Neural progenitor cell (in vitro differentiated cells): ENCODE measurements around the gene CRELD1. TPM values are rescaled to one million over a fixed set of nuclear protein-coding genes. Genes with fewer than 3 reads are reported as not detected.
A peak's percentile ranks its signal among the peaks of the same experiment; 100 is the strongest.

Source experiments
- DNase-seq: peaks from one replicate; pipeline ENCODE4 v3.0.0-alpha.2; 2016; ENCODE audit warnings: low spot score
- H2AFZ ChIP-seq: fragments of 200-600 bp; sonication (generic); replicated peaks from 2 replicates; pipeline ENCODE4 v1.6.1; 2016; ENCODE audit warnings: antibody characterized with exemption
- H3F3A ChIP-seq: fragments of 200-600 bp; sonication (generic); 2 replicates; pipeline ENCODE4 v1.6.1; 2016; ENCODE audit warnings: antibody characterized with exemption, low read depth
- H3K27ac ChIP-seq: fragments of 200-600 bp; sonication (generic); 2 replicates; pipeline ENCODE4 v1.5.1; 2016; ENCODE audit warnings: mild to moderate bottlenecking
- H3K27me3 ChIP-seq: fragments of 200-600 bp; sonication (generic); 2 replicates; pipeline ENCODE4 v1.6.1; 2016; ENCODE audit warnings: mild to moderate bottlenecking, moderate library complexity
- H3K36me3 ChIP-seq: fragments of 200-600 bp; sonication (generic); 2 replicates; pipeline ENCODE4 v1.5.1; 2016
- H3K4me1 ChIP-seq: fragments of 200-600 bp; sonication (generic); 2 replicates; pipeline ENCODE4 v1.6.1; 2016; ENCODE audit warnings: mixed run types
- H3K4me2 ChIP-seq: fragments of 200-600 bp; sonication (generic); 2 replicates; pipeline ENCODE4 v1.6.1; 2016
- H3K4me3 ChIP-seq: fragments of 200-600 bp; sonication (generic); 2 replicates; pipeline ENCODE4 v1.5.1; 2016
- H3K79me2 ChIP-seq: fragments of 200-600 bp; sonication (generic); 2 replicates; pipeline ENCODE4 v1.6.1; 2016; ENCODE audit warnings: low read depth
- H3K9ac ChIP-seq: fragments of 200-600 bp; sonication (generic); 2 replicates; pipeline ENCODE4 v1.6.1; 2016
- H3K9me3 ChIP-seq: fragments of 200-600 bp; sonication (generic); 2 replicates; pipeline ENCODE4 v1.5.1; 2016; ENCODE audit warnings: low read depth
- H4K20me1 ChIP-seq: fragments of 200-600 bp; sonication (generic); 2 replicates; pipeline ENCODE4 v1.6.1; 2016; ENCODE audit warnings: low read depth
- H3K27ac Mint-ChIP-seq: 3 replicates; pipeline ENCODE4 v1.8.0; 2021; ENCODE audit warnings: mixed read lengths
- H3K27me3 Mint-ChIP-seq: 2 replicates; pipeline ENCODE4 v1.8.0; 2022; ENCODE audit warnings: low read depth, mild to moderate bottlenecking, inconsistent platforms, moderate library complexity, mixed read lengths; ENCODE audit not compliant: insufficient read depth
- H3K36me3 Mint-ChIP-seq: 3 replicates; pipeline ENCODE4 v1.8.0; 2021; ENCODE audit warnings: mixed read lengths
- H3K4me1 Mint-ChIP-seq: 3 replicates; pipeline ENCODE4 v1.8.0; 2021; ENCODE audit warnings: mixed read lengths
- H3K4me3 Mint-ChIP-seq: 3 replicates; pipeline ENCODE4 v1.8.0; 2021; ENCODE audit warnings: mild to moderate bottlenecking, moderate library complexity, mixed read lengths
- H3K9me3 Mint-ChIP-seq: 3 replicates; pipeline ENCODE4 v1.8.0; 2020; ENCODE audit warnings: mixed read lengths
- EZH2 ChIP-seq: fragments of 200-600 bp; sonication (generic); IDR thresholded peaks from 2 replicates; pipeline ENCODE4 v1.6.1; 2017; ENCODE audit warnings: antibody characterized with exemption, mild to moderate bottlenecking, moderate library complexity
- EZH2phosphoT487 ChIP-seq: fragments of 200-600 bp; sonication (generic); IDR thresholded peaks from 2 replicates; pipeline ENCODE4 v1.6.1; 2017; ENCODE audit warnings: antibody characterized with exemption
- total RNA-seq: library from RNA; depleted of rRNA; stranded (reverse); fragments of >200 nt; gene quantifications from 2 replicates; pipeline ENCODE4 v1.2.3, GENCODE V29; 2015; ENCODE audit warnings: low replicate concordance
- TF ChIP-seq, protein P1 (sequence below): fragments of 200-600 bp; sonication (generic); IDR thresholded peaks from 2 replicates; pipeline ENCODE4 v1.5.1; 2017; ENCODE audit warnings: antibody characterized with exemption, mild to moderate bottlenecking

Gene CRELD1
- total RNA-seq, 1 donor from 2014 or later: 14.1 TPM

DNA sequence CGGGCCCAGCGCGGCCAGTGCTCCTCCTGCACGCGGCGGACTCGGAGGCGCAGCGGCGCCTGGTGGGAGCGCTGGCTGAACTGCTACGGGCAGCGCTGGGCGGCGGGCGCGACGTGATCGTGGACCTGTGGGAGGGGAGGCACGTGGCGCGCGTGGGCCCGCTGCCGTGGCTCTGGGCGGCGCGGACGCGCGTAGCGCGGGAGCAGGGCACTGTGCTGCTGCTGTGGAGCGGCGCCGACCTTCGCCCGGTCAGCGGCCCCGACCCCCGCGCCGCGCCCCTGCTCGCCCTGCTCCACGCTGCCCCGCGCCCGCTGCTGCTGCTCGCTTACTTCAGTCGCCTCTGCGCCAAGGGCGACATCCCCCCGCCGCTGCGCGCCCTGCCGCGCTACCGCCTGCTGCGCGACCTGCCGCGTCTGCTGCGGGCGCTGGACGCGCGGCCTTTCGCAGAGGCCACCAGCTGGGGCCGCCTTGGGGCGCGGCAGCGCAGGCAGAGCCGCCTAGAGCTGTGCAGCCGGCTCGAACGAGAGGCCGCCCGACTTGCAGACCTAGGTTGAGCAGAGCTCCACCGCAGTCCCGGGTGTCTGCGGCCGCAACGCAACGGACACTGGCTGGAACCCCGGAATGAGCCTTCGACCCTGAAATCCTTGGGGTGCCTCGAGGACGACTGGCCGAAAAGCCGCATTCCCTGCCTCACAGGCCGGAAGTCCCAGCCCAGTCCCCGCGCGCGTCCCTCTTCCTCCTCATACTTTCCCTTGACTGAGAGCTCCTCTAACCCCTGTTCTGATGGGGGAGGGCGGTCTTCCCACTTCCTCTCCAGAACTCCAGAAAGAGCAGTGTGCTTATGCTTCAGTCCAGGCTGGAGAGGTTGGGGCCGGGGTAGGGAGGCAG lies 18.1 kb upstream of the CRELD1 start:
- no peaks in the 10 kb centered on the region for H3K36me3 Mint-ChIP-seq
- Histone ChIP-seq H3K9ac (no peak overlapping the region), H4K20me1 (no peaks in the 10 kb centered on the region), H3K27me3 (peaks cover 30% of the 10 kb centered on the region), H2AFZ (peak overlapping the region; percentile 97), H3K4me1 (peaks cover 19% of the 10 kb centered on the region), H3K9me3 (no peaks in the 10 kb centered on the region), H3F3A (peaks cover 14% of the 10 kb centered on the region), H3K36me3 (no peaks in the 10 kb centered on the region), H3K27ac (no peak overlapping the region), H3K4me3 (peak overlapping the region; percentile 46), H3K4me2 (peak overlapping the region; percentile 97), H3K79me2 (no peaks in the 10 kb centered on the region)
- peak overlapping the region; percentile 60 for H3K27ac Mint-ChIP-seq
- peaks cover 14% of the 10 kb centered on the region for H3K4me1 Mint-ChIP-seq
- H3K9me3 Mint-ChIP-seq: no peaks in the 10 kb centered on the region
- TF ChIP-seq EZH2phosphoT487 (peak; percentile 37), EZH2 (no peak)
- TF ChIP-seq, protein P1, sequence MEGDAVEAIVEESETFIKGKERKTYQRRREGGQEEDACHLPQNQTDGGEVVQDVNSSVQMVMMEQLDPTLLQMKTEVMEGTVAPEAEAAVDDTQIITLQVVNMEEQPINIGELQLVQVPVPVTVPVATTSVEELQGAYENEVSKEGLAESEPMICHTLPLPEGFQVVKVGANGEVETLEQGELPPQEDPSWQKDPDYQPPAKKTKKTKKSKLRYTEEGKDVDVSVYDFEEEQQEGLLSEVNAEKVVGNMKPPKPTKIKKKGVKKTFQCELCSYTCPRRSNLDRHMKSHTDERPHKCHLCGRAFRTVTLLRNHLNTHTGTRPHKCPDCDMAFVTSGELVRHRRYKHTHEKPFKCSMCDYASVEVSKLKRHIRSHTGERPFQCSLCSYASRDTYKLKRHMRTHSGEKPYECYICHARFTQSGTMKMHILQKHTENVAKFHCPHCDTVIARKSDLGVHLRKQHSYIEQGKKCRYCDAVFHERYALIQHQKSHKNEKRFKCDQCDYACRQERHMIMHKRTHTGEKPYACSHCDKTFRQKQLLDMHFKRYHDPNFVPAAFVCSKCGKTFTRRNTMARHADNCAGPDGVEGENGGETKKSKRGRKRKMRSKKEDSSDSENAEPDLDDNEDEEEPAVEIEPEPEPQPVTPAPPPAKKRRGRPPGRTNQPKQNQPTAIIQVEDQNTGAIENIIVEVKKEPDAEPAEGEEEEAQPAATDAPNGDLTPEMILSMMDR: peak; percentile 31
- DNase-seq: peak; percentile 78
- H3K27me3 Mint-ChIP-seq: no peaks in the 10 kb centered on the region
- H3K4me3 Mint-ChIP-seq: peak overlapping the region; percentile 86

DNA sequence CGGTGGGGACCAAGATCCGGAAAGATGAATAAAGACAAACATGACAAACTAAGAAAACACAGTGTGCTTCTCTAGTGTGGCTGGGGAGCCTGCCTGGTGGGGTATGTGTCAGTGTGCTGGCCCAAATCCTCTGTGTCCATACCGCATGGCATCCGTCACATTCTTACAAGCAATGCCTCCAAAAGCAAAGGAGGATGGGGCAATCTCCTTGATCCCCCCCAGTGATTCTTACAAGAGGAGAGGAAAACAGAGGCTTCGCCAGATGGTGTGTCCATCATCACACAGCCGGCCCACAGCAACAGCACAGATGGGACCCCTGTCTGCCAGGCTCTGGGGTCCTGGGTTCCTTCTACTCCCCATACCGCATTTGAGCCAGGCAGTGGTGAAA lies 17.3 kb upstream of the CRELD1 start:
- peak overlapping the region; percentile 86 for H3K4me3 Mint-ChIP-seq
- H2AFZ ChIP-seq: peak overlapping the region; percentile 59
- H3K36me3 Mint-ChIP-seq: no peaks in the 10 kb centered on the region

DNA sequence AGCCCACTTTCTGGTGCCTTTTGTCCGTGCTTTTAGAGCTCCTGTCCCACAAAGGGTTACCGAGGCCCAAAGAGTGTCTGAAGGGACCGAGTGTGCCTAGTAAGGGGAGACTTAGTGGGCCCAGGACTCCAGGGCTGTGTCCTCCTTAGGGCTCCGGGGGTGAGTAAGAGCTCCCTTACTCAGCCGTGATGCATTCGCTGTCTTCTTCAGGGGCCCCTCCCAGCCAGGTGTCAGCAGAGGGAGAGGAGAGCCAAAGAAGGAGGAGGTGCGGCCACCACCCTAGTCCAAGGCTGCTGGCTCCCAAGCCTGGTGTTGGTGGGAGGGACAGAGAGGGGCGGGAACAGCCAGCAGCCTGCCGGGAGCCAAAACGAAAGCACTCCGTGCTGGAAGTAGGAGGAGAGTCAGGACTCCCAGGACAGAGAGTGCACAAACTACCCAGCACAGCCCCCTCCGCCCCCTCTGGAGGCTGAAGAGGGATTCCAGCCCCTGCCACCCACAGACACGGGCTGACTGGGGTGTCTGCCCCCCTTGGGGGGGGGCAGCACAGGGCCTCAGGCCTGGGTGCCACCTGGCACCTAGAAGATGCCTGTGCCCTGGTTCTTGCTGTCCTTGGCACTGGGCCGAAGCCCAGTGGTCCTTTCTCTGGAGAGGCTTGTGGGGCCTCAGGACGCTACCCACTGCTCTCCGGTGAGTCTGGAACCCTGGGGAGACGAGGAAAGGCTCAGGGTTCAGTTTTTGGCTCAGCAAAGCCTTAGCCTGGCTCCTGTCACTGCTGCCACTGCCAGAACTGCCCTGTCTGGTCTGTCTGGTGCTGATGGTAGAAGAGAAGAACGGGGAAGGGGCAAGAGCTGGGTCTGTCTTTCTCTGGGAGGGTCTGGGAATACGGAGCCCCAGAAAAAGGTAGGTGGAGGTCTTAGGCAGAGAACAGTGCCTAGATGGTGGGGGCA lies 16.6 kb upstream of the CRELD1 start, which contains the start of gene IL17RC:
TSS of gene IL17RC (plus strand) at position 365 of the 947 bp plus-strand sequence. CDS start at position 583, 218 bp downstream.
- no peaks in the 10 kb centered on the region for H3K36me3 Mint-ChIP-seq
- H3K4me3 Mint-ChIP-seq: peak within 1 kb of the TSS; percentile 86
- no peak for TF ChIP-seq EZH2phosphoT487
- TF ChIP-seq, protein P1: no peak
- no peak for TF ChIP-seq EZH2
- Histone ChIP-seq H2AFZ (peak within 1 kb of the TSS; percentile 97), H3K27me3 (peaks cover 30% of the 10 kb centered on the region), H3K36me3 (no peaks in the 10 kb centered on the region), H3K4me1 (peaks cover 19% of the 10 kb centered on the region), H3K9ac (no peak within 1 kb of the TSS), H3K9me3 (no peaks in the 10 kb centered on the region), H3K4me3 (peak within 1 kb of the TSS; percentile 46), H3K4me2 (peak within 1 kb of the TSS; percentile 97), H4K20me1 (no peaks in the 10 kb centered on the region), H3F3A (peaks cover 14% of the 10 kb centered on the region), H3K27ac (no peak within 1 kb of the TSS), H3K79me2 (no peaks in the 10 kb centered on the region)
- H3K27me3 Mint-ChIP-seq: no peaks in the 10 kb centered on the region
- H3K4me1 Mint-ChIP-seq: peaks cover 12% of the 10 kb centered on the region
- no peaks in the 10 kb centered on the region for H3K9me3 Mint-ChIP-seq
- H3K27ac Mint-ChIP-seq: peak within 1 kb of the TSS; percentile 60
- peak; percentile 74 for DNase-seq

More for the DNA sequence above, 17.3 kb upstream of the CRELD1 start:
- no peaks in the 10 kb centered on the region for H4K20me1 ChIP-seq
- H3K27ac Mint-ChIP-seq: no peak overlapping the region
- peaks cover 12% of the 10 kb centered on the region for H3K4me1 Mint-ChIP-seq
- H3K9ac ChIP-seq: no peak overlapping the region
- no peaks in the 10 kb centered on the region for H3K79me2 ChIP-seq
- TF ChIP-seq EZH2phosphoT487 (no peak), EZH2 (no peak)
- TF ChIP-seq, protein P1: no peak
- H3K9me3 ChIP-seq: no peaks in the 10 kb centered on the region
- H3K4me3 ChIP-seq: no peak overlapping the region
- H3K4me1 ChIP-seq: peaks cover 19% of the 10 kb centered on the region
- no peak overlapping the region for H3K27ac ChIP-seq
- H3K27me3 Mint-ChIP-seq: no peaks in the 10 kb centered on the region
- H3K4me2 ChIP-seq: peak overlapping the region; percentile 97
- H3K36me3 ChIP-seq: no peaks in the 10 kb centered on the region
- no peaks in the 10 kb centered on the region for H3K9me3 Mint-ChIP-seq
- DNase-seq: peak; percentile 15
- peaks cover 14% of the 10 kb centered on the region for H3F3A ChIP-seq
- peaks cover 30% of the 10 kb centered on the region for H3K27me3 ChIP-seq
